ENCODE results near the gene FLII. TPM values are rescaled to one million over a fixed set of nuclear protein-coding genes. Genes with fewer than 3 reads are reported as not detected.

FLII gene
- polyA plus RNA-seq, 3 donors = 129 to 142 (median 141) TPM

- DNase-seq (ENCODE audit: low read depth in 3 of 3, low spot score in 2 of 3) = peak in 1 of 3 donors; percentile 30
These were observed 2.6 kb upstream of the FLII start for GRCh38 chr17:18261146-18261515.

GRCh38 chr17:18260332-18261145 is 2.0 kb upstream of the FLII start, which contains the start of gene MIEF2:
Gene MIEF2, plus strand, starts transcription at chr17:18260662. Its CDS starts 2,059 bp downstream, at chr17:18262721.
- DNase-seq (ENCODE audit: low read depth in 3 of 3, low spot score in 2 of 3) = peak; percentile 83 to 89 (median 84)

- DNase-seq (ENCODE audit: low read depth in 3 of 3, low spot score in 2 of 3) = no peak
These were observed 1.2 kb upstream of the FLII start for GRCh38 chr17:18259621-18260331.

GRCh38 chr17:18257982-18258355 is 569 bp downstream of the FLII start:
- DNase-seq (ENCODE audit: low read depth in 3 of 3, low spot score in 2 of 3) = no peak

- DNase-seq (ENCODE audit: low read depth in 3 of 3, low spot score in 2 of 3) = no peak
These were observed 1.1 kb downstream of the FLII start for GRCh38 chr17:18257268-18257981.

- no peak for DNase-seq (ENCODE audit: low read depth in 3 of 3, low spot score in 2 of 3)
These were observed 1.8 kb downstream of the FLII start for GRCh38 chr17:18256776-18257175.

GRCh38 chr17:18256351-18256750 is 2.2 kb downstream of the FLII start:
- no peak for DNase-seq (ENCODE audit: low read depth in 3 of 3, low spot score in 2 of 3)

GRCh38 chr17:18254888-18255649 is 3.5 kb downstream of the FLII start:
- no peak for DNase-seq (ENCODE audit: low read depth in 3 of 3, low spot score in 2 of 3)

- no peak for DNase-seq (ENCODE audit: low read depth in 3 of 3, low spot score in 2 of 3)
These were observed 4.4 kb downstream of the FLII start for GRCh38 chr17:18253947-18254821.

GRCh38 chr17:18253187-18253884 is 5.2 kb downstream of the FLII start:
- DNase-seq (ENCODE audit: low read depth in 3 of 3, low spot score in 2 of 3) = no peak

- DNase-seq (ENCODE audit: low read depth in 3 of 3, low spot score in 2 of 3) = no peak
These were observed 6.4 kb downstream of the FLII start for GRCh38 chr17:18252160-18252559.

GRCh38 chr17:18251204-18251603 is 7.3 kb downstream of the FLII start:
- no peak for DNase-seq (ENCODE audit: low read depth in 3 of 3, low spot score in 2 of 3)

GRCh38 chr17:18250708-18251107 is 7.8 kb downstream of the FLII start:
- DNase-seq (ENCODE audit: low read depth in 3 of 3, low spot score in 2 of 3) = no peak

- no peak for DNase-seq (ENCODE audit: low read depth in 3 of 3, low spot score in 2 of 3)
These were observed 8.3 kb downstream of the FLII start for GRCh38 chr17:18250259-18250658.

GRCh38 chr17:18248811-18249210 is 9.7 kb downstream of the FLII start:
- no peak for DNase-seq (ENCODE audit: low read depth in 3 of 3, low spot score in 2 of 3)

GRCh38 chr17:18248300-18248731 is 10.2 kb downstream of the FLII start:
- DNase-seq (ENCODE audit: low read depth in 3 of 3, low spot score in 2 of 3) = no peak

- DNase-seq (ENCODE audit: low read depth in 3 of 3, low spot score in 2 of 3) = no peak
These were observed 10.9 kb downstream of the FLII start for GRCh38 chr17:18247613-18248001.

- DNase-seq (ENCODE audit: low read depth in 3 of 3, low spot score in 2 of 3) = no peak
These were observed 11.5 kb downstream of the FLII start for GRCh38 chr17:18246880-18247612.

Data from right renal cortex interstitium (tissue), 3 donors.